SIG-M5 (cell line): ENCODE data around the gene F11.
"Not testable (repeated sequence)": the region's sequence is repeated elsewhere in the genome, so short reads cannot be mapped to it uniquely, and the experiment has no call there.

Experiments
- DNase-seq: peaks from one replicate; lab custom pipeline; 2025; lab: John Stamatoyannopoulos, UW

F11 gene

GRCh38 chr4:186298031-186298647 lies 32.1 kb downstream of the F11 start:
- no peak for DNase-seq

GRCh38 chr4:186299291-186299690 lies 33.3 kb downstream of the F11 start:
- DNase-seq: no peak

- DNase-seq: no peak
Observed at GRCh38 chr4:186300659-186301390, 34.8 kb downstream of the F11 start.

GRCh38 chr4:186304216-186304615 lies 38.2 kb downstream of the F11 start:
- DNase-seq: no peak

- no peak for DNase-seq
Observed at GRCh38 chr4:186304866-186305505, 39.0 kb downstream of the F11 start.

GRCh38 chr4:186307497-186307896 lies 41.5 kb downstream of the F11 start:
- no peak for DNase-seq

- no peak for DNase-seq
Observed at GRCh38 chr4:186307916-186308315, 41.9 kb downstream of the F11 start.

- no peak for DNase-seq
Observed at GRCh38 chr4:186318481-186318880, 52.5 kb downstream of the F11 start.

GRCh38 chr4:186324660-186325059 lies 58.7 kb downstream of the F11 start:
- DNase-seq: not testable (repeated sequence)

- no peak for DNase-seq
Observed at GRCh38 chr4:186326391-186326790, 60.4 kb downstream of the F11 start.

GRCh38 chr4:186329372-186329771 lies 63.4 kb downstream of the F11 start:
- no peak for DNase-seq

- DNase-seq: no peak
Observed at GRCh38 chr4:186330368-186330767, 64.4 kb downstream of the F11 start.

GRCh38 chr4:186335793-186336192 lies 69.8 kb downstream of the F11 start:
- no peak for DNase-seq
